ENCODE measurements around the gene TNIK. TPM values are rescaled to one million over a fixed set of nuclear protein-coding genes. Genes with fewer than 3 reads are reported as not detected.
A peak's percentile ranks its signal among the peaks of the same experiment; 100 is the strongest.

The TNIK gene
- total RNA-seq, 6 donors from 2014 or later, result 23.2 to 74.4 (median 38.3) TPM

- 79 to 90% methylated on average over 1 of the region's 1 CpG for WGBS, 2 donors
- no peak overlapping the region for H3K27ac ChIP-seq
- H3K4me3 ChIP-seq, result no peak overlapping the region
- H3K36me3 ChIP-seq, result no peaks in the 10 kb centered on the region
- H3K4me1 ChIP-seq, result peaks cover 0 to 11% (median 3%) of the 10 kb centered on the region in 4 donors
- ATAC-seq (ENCODE audit: low FRiP score in 2 of 2) (no peak), DNase-seq (no peak)
- no peaks in the 10 kb centered on the region for H3K9me3 ChIP-seq
- H3K27me3 ChIP-seq, result no peaks in the 10 kb centered on the region
- TF ChIP-seq CTCF (IDR thresholded peaks at IDR 0.05) (no peak), EP300 (IDR thresholded peaks at IDR 0.05) (no peak), POLR2AphosphoS5 (IDR thresholded peaks at IDR 0.05) (no peak), POLR2A (IDR thresholded peaks at IDR 0.05) (no peak)
Measured at GRCh38 chr3:171185959-171186358, 274.2 kb downstream of the TNIK start.

- 73% methylated on average over 6 of the region's 6 CpGs for WGBS, 2 donors
- H3K4me1 ChIP-seq, result peaks cover 0 to 11% (median 3%) of the 10 kb centered on the region in 4 donors
- no peak for TF ChIP-seq POLR2AphosphoS5 (IDR thresholded peaks at IDR 0.05)
- no peak for TF ChIP-seq EP300 (IDR thresholded peaks at IDR 0.05)
- TF ChIP-seq POLR2A (IDR thresholded peaks at IDR 0.05), result no peak
- TF ChIP-seq CTCF (IDR thresholded peaks at IDR 0.05), result no peak
- no peaks in the 10 kb centered on the region for H3K36me3 ChIP-seq
- no peak overlapping the region for H3K4me3 ChIP-seq
- no peaks in the 10 kb centered on the region for H3K9me3 ChIP-seq
- H3K27me3 ChIP-seq, result no peaks in the 10 kb centered on the region
- ATAC-seq (ENCODE audit: low FRiP score in 2 of 2) (no peak), DNase-seq (no peak)
- H3K27ac ChIP-seq, result no peak overlapping the region
Measured at GRCh38 chr3:171184372-171184771, 275.8 kb downstream of the TNIK start.

GRCh38 chr3:171183042-171183441 lies 277.2 kb downstream of the TNIK start:
- H3K36me3 ChIP-seq, result no peaks in the 10 kb centered on the region
- no peak for DNase-seq
- no peak for TF ChIP-seq POLR2A (IDR thresholded peaks at IDR 0.05)
- no peak for TF ChIP-seq POLR2AphosphoS5 (IDR thresholded peaks at IDR 0.05)
- TF ChIP-seq CTCF (IDR thresholded peaks at IDR 0.05), result no peak
- no peak for TF ChIP-seq EP300 (IDR thresholded peaks at IDR 0.05)
- H3K4me3 ChIP-seq, result no peak overlapping the region
- peak in 1 of 2 donors; percentile 17 for ATAC-seq (ENCODE audit: low FRiP score in 2 of 2)
- no peak overlapping the region for H3K27ac ChIP-seq
- no peaks in the 10 kb centered on the region for H3K9me3 ChIP-seq
- peaks cover 0 to 11% (median 3%) of the 10 kb centered on the region in 4 donors for H3K4me1 ChIP-seq
- 56% methylated on average over 4 of the region's 4 CpGs for WGBS, 2 donors
- no peaks in the 10 kb centered on the region for H3K27me3 ChIP-seq

- TF ChIP-seq EP300 (IDR thresholded peaks at IDR 0.05) (no peak), CTCF (IDR thresholded peaks at IDR 0.05) (no peak), POLR2A (IDR thresholded peaks at IDR 0.05) (no peak), POLR2AphosphoS5 (IDR thresholded peaks at IDR 0.05) (no peak)
- Histone ChIP-seq H3K4me1 (peaks cover 0 to 11% (median 3%) of the 10 kb centered on the region in 4 donors), H3K9me3 (no peaks in the 10 kb centered on the region), H3K27ac (no peak overlapping the region), H3K36me3 (no peaks in the 10 kb centered on the region), H3K27me3 (no peaks in the 10 kb centered on the region), H3K4me3 (no peak overlapping the region)
- ATAC-seq (ENCODE audit: low FRiP score in 2 of 2), result peak in 1 of 2 donors; percentile 58
- WGBS, 2 donors, result 91 to 99% methylated on average over 4 of the region's 4 CpGs
- no peak for DNase-seq
Measured at GRCh38 chr3:171181907-171182690, 278.1 kb downstream of the TNIK start.

GRCh38 chr3:171178714-171179113 lies 281.5 kb downstream of the TNIK start:
- H3K27ac ChIP-seq, result no peak overlapping the region
- peaks cover 0 to 3% (median 0%) of the 10 kb centered on the region in 4 donors for H3K4me1 ChIP-seq
- H3K27me3 ChIP-seq, result no peaks in the 10 kb centered on the region
- H3K4me3 ChIP-seq, result no peak overlapping the region
- H3K9me3 ChIP-seq, result no peaks in the 10 kb centered on the region
- TF ChIP-seq CTCF (IDR thresholded peaks at IDR 0.05) (no peak), EP300 (IDR thresholded peaks at IDR 0.05) (no peak), POLR2A (IDR thresholded peaks at IDR 0.05) (no peak), POLR2AphosphoS5 (IDR thresholded peaks at IDR 0.05) (no peak)
- ATAC-seq (ENCODE audit: low FRiP score in 2 of 2), result no peak
- no peaks in the 10 kb centered on the region for H3K36me3 ChIP-seq
- no peak for DNase-seq

Data from upper lobe of left lung (tissue), 6 donors.